ENCODE data around the gene SCYL1.

- no peak for TF ChIP-seq CTCF (IDR thresholded peaks at IDR 0.05)
- TF ChIP-seq POLR2A (IDR thresholded peaks at IDR 0.05) = no peak
These were observed 31.8 kb downstream of the SCYL1 start for GRCh38 chr11:65556470-65557279.

All from body of pancreas (tissue), 4 donors.